RWPE1 (cell line): ENCODE measurements around the gene GATA5.

Experiments used
- CTCF ChIA-PET: fragments of 350-600 bp; sonication (Branson Sonifier 250); formaldehyde crosslinking; extraction: SDS; loops from one replicate; lab custom pipeline; 2021; lab: Yijun Ruan, JAX
- POLR2A ChIA-PET: fragments of 400-600 bp; formaldehyde crosslinking; extraction: SDS; loops from one replicate; lab custom pipeline; 2020; ENCODE audit warnings: antibody characterized with exemption; ENCODE audit not compliant: low non-redundant PET; lab: Yijun Ruan, JAX
- DNase-seq: peaks from one replicate; pipeline ENCODE4 v3.0.0; 2012; ENCODE audit warnings: low spot score
- H3K27ac ChIP-seq: fragments of 450-650 bp; 2 replicates; pipeline ENCODE4 v1.5.1; 2017
- CTCF ChIP-seq: fragments of 450-650 bp; conservative IDR thresholded peaks from 2 replicates; pipeline ENCODE4 v1.5.1; 2017; ENCODE audit warnings: low read depth, mild to moderate bottlenecking

Gene GATA5

GRCh38 chr20:62415354-62416111 lies 60.3 kb downstream of the GATA5 start:
- TF ChIP-seq CTCF = no peak
- DNase-seq = no peak
- POLR2A ChIA-PET = interaction anchor here (0.6 kb wide), 1 partner anchor 271 kb away, joined by 3 read pairs; no protein-coding TSS in a partner anchor
- CTCF ChIA-PET = interaction anchor here (0.6 kb wide), 1 partner anchor 209 kb away, joined by 3 read pairs; no protein-coding TSS in a partner anchor
- H3K27ac ChIP-seq = no peak overlapping the region

GRCh38 chr20:62413896-62414481 lies 61.8 kb downstream of the GATA5 start:
- ChIA-PET CTCF (interaction anchor here (0.5 to 1.5 kb wide), 9 partner anchors 10 to 239 kb away, joined by 3 to 5 read pairs (median 3); partner anchors contain the start of gene RBBP8NL), POLR2A (no interaction called here)
- peak; percentile 24; the same call in 1 of the 2 replicates for TF ChIP-seq CTCF
- DNase-seq = no peak
- H3K27ac ChIP-seq = no peak overlapping the region
